HCT116 (cell line): ENCODE measurements around the gene TNRC6B. TPM values are rescaled to one million over a fixed set of nuclear protein-coding genes. Genes with fewer than 3 reads are reported as not detected.

Experiments
- ATAC-seq: fragments of 200-7000 bp; cut with Tn5 transposase; 2 replicates; pipeline ENCODE4 v1.9.1; 2020; ENCODE audit warnings: mild to moderate bottlenecking, moderate library complexity
- BruUV-seq: library from RNA; stranded (reverse); fragments of 400-500 nt; replicated peaks from 2 replicates; lab custom pipeline; 2021; lab: Mats Ljungman, UMichigan
- CTCF ChIA-PET: fragments of 300-600 bp; sonication (Branson Sonifier 250); formaldehyde crosslinking; loops from one replicate; lab custom pipeline; 2021; ENCODE audit warnings: antibody characterized with exemption; lab: Charles Lee
- POLR2A ChIA-PET: fragments of 300-600, 350-600 bp; sonication (Branson Sonifier 250); formaldehyde crosslinking; loops from one replicate; lab custom pipeline; 2021; ENCODE audit warnings: antibody characterized with exemption; lab: Charles Lee
- RAD21 ChIA-PET, 2 experiments: fragments of 300-600 bp; sonication (Branson Sonifier 250); formaldehyde crosslinking; loops; one replicate each; lab custom pipeline; 2023; ENCODE audit warnings: low total read pairs in 2 of 2; ENCODE audit not compliant: uncharacterized antibody in 2 of 2, unreplicated experiment in 2 of 2, low non-redundant PET in 1 of 2; lab: Charles Lee
- DNase-seq: peaks from one replicate; pipeline ENCODE4 v3.0.0-alpha.2; 2010; ENCODE audit warnings: low read depth, low spot score
- H2AFZ ChIP-seq: fragments of 200-600 bp; shearing (Covaris generic), sonication (generic); 2 replicates; pipeline ENCODE4 v1.6.1; 2017; ENCODE audit warnings: low read depth, mixed run types, mixed read lengths, antibody characterized with exemption, low read length; ENCODE audit not compliant: poor library complexity, severe bottlenecking
- H3K27ac ChIP-seq: 2 replicates; pipeline ENCODE4 v1.5.1; 2012; ENCODE audit warnings: low read depth, low read length
- H3K27me3 ChIP-seq: fragments of 200-600 bp; sonication (generic); 2 replicates; pipeline ENCODE4 v1.6.1; 2016; ENCODE audit warnings: mixed run types, low read length, mixed read lengths; ENCODE audit not compliant: insufficient read depth
- H3K36me3 ChIP-seq, 2 experiments: fragments of 200-500 bp in 1 of 2; fragments of 200-600 bp in 1 of 2; sonication (Bioruptor generic) in 1 of 2; sonication (generic) in 1 of 2; 2 replicates each; pipeline versions ENCODE4 v1.5.1 to v1.6.1; 2014 to 2016; ENCODE audit warnings: low read length in 2 of 2, inconsistent platforms in 1 of 2, mixed read lengths in 1 of 2, mixed run types in 1 of 2; ENCODE audit not compliant: insufficient read depth in 2 of 2, control insufficient read depth in 1 of 2
- H3K4me1 ChIP-seq, 2 experiments: fragments of 200-600 bp in 1 of 2; sonication (generic) in 1 of 2; 2 replicates each; pipeline versions ENCODE4 v1.5.1 to v1.6.1; 2012 to 2017; ENCODE audit warnings: low read length in 2 of 2, inconsistent platforms in 1 of 2, mild to moderate bottlenecking in 1 of 2, mixed read lengths in 1 of 2, mixed run types in 1 of 2, moderate library complexity in 1 of 2; ENCODE audit not compliant: insufficient read depth in 2 of 2, control insufficient read depth in 1 of 2
- H3K4me2 ChIP-seq: fragments of 200-600 bp; sonication (generic); 2 replicates; pipeline ENCODE4 v1.6.1; 2017; ENCODE audit warnings: mixed run types, low read length, mixed read lengths
- H3K4me3 ChIP-seq, 2 experiments: fragments of 200-600 bp in 1 of 2; sonication (generic) in 1 of 2; replicated peaks in 1 of 2; 2 replicates each; pipeline ENCODE4 v1.5.1; 2011 to 2016; ENCODE audit warnings: low read length in 2 of 2, control low read depth in 1 of 2, low read depth in 1 of 2, mild to moderate bottlenecking in 1 of 2, mixed read lengths in 1 of 2, mixed run types in 1 of 2
- H3K79me2 ChIP-seq: fragments of 200-600 bp; sonication (generic); 2 replicates; pipeline ENCODE4 v1.6.1; 2017; ENCODE audit warnings: mild to moderate bottlenecking, mixed run types, low read length, moderate library complexity, mixed read lengths; ENCODE audit not compliant: insufficient read depth
- H3K9ac ChIP-seq: fragments of 200-600 bp; sonication (generic); 2 replicates; pipeline ENCODE4 v1.6.1; 2016; ENCODE audit warnings: low read length, mixed read lengths
- H3K9me2 ChIP-seq: fragments of 200-600 bp; sonication (generic), shearing (Covaris generic); 2 replicates; pipeline ENCODE4 v1.6.1; 2017; ENCODE audit warnings: mixed run types, mild to moderate bottlenecking, moderate library complexity; ENCODE audit not compliant: insufficient read depth
- H3K9me3 ChIP-seq, 2 experiments: fragments of 200-500 bp in 1 of 2; fragments of 200-600 bp in 1 of 2; sonication (Bioruptor generic) in 1 of 2; sonication (generic) in 1 of 2; 2 replicates each; pipeline ENCODE4 v1.6.1; 2014 to 2017; ENCODE audit warnings: low read length in 2 of 2, mixed read lengths in 2 of 2, inconsistent platforms in 1 of 2, low read depth in 1 of 2, mild to moderate bottlenecking in 1 of 2, mixed run types in 1 of 2, moderate library complexity in 1 of 2; ENCODE audit not compliant: control insufficient read depth in 1 of 2, insufficient read depth in 1 of 2
- H4K20me1 ChIP-seq: fragments of 200-600 bp; sonication (generic), shearing (Covaris generic); 2 replicates; pipeline ENCODE4 v1.6.1; 2017; ENCODE audit warnings: mixed run types, mild to moderate bottlenecking, moderate library complexity; ENCODE audit not compliant: insufficient read depth
- ATF3 ChIP-seq: IDR thresholded peaks from 2 replicates; pipeline ENCODE4 v1.6.1; 2012
- CBX3 ChIP-seq: IDR thresholded peaks from 2 replicates; pipeline ENCODE4 v1.6.1; 2012; ENCODE audit warnings: low read depth
- CEBPB ChIP-seq: IDR thresholded peaks from 2 replicates; pipeline ENCODE4 v1.6.1; 2012; ENCODE audit warnings: low read depth
- CTCF ChIP-seq, 3 experiments: fragments of 200-600 bp in 1 of 3; sonication (generic) in 1 of 3; IDR thresholded peaks in 2 of 3; conservative IDR thresholded peaks in 1 of 3; 2 replicates each; pipeline ENCODE4 v1.5.1; 2012 to 2017; ENCODE audit warnings: low read depth in 2 of 3, low read length in 2 of 3, antibody characterized with exemption in 1 of 3, borderline replicate concordance in 1 of 3, control low read depth in 1 of 3, mild to moderate bottlenecking in 1 of 3, mixed read lengths in 1 of 3, mixed run types in 1 of 3, moderate library complexity in 1 of 3; ENCODE audit not compliant: insufficient read depth in 1 of 3
- EGR1 ChIP-seq: IDR thresholded peaks from 2 replicates; pipeline ENCODE4 v1.6.1; 2012; ENCODE audit warnings: low read depth
- ELF1 ChIP-seq: IDR thresholded peaks from 2 replicates; pipeline ENCODE4 v1.6.1; 2012; ENCODE audit warnings: low read depth, borderline replicate concordance
- EZH2phosphoT487 ChIP-seq: fragments of 200-600 bp; IDR thresholded peaks from 2 replicates; pipeline ENCODE4 v1.6.1; 2018; ENCODE audit warnings: antibody characterized with exemption, borderline replicate concordance
- JUND ChIP-seq: IDR thresholded peaks from 2 replicates; pipeline ENCODE4 v1.6.1; 2012
- POLR2A ChIP-seq: IDR thresholded peaks from 2 replicates; pipeline ENCODE4 v1.7.0; 2011; ENCODE audit warnings: borderline replicate concordance; ENCODE audit not compliant: insufficient read depth, insufficient read length; ENCODE audit errors: extremely low read depth
- RAD21 ChIP-seq: IDR thresholded peaks from 2 replicates; pipeline ENCODE4 v1.6.1; 2012; ENCODE audit warnings: low read depth, mild to moderate bottlenecking
- SIN3A ChIP-seq: IDR thresholded peaks from 2 replicates; pipeline ENCODE4 v1.6.1; 2012; ENCODE audit warnings: low read depth
- SP1 ChIP-seq: IDR thresholded peaks from 2 replicates; pipeline ENCODE4 v1.6.1; 2012; ENCODE audit warnings: low read depth
- SRF ChIP-seq: IDR thresholded peaks from 2 replicates; pipeline ENCODE4 v1.6.1; 2012; ENCODE audit warnings: low read depth
- TCF7L2 ChIP-seq: IDR thresholded peaks from 2 replicates; pipeline ENCODE4 v1.7.0; 2011; ENCODE audit warnings: borderline replicate concordance, inconsistent platforms; ENCODE audit not compliant: insufficient read depth, insufficient read length; ENCODE audit errors: extremely low read depth
- YY1 ChIP-seq: IDR thresholded peaks from 2 replicates; pipeline ENCODE4 v1.6.1; 2011; ENCODE audit warnings: low read length, low read depth, moderate library complexity, mild to moderate bottlenecking; ENCODE audit not compliant: insufficient replicate concordance; ENCODE audit errors: extremely low read depth
- ZFX ChIP-seq: fragments of 450-650 bp; IDR thresholded peaks from 2 replicates; pipeline ENCODE4 v1.6.1; 2017
- intact Hi-C: fragments of 100-400 bp; cut with micrococcal nuclease; formaldehyde crosslinking; loops from 2 replicates; pipeline ENCODE4 v1.10.0; 2022
- total RNA-seq: library from RNA; stranded (reverse); gene quantifications from one replicate; pipeline ENCODE4 v1.2.1, GENCODE V29; 2021; ENCODE audit not compliant: unreplicated experiment

TNRC6B gene
- total RNA-seq, 1 experiment from 2014 or later: 29.8 TPM

GRCh38 chr22:40276996-40277823 is 99.5 kb downstream of the TNRC6B start:
- Histone ChIP-seq H3K4me3 (no peak overlapping the region), H3K27me3 (no peaks in the 10 kb centered on the region), H2AFZ (no peak overlapping the region), H3K9ac (no peak overlapping the region), H3K4me1 (peaks cover 3 to 19% of the 10 kb centered on the region in 2 experiments; a peak in 3 of 4 replicates), H3K36me3 (peaks cover 0 to 17% of the 10 kb centered on the region in 2 experiments; a peak in 2 of 4 replicates), H3K4me2 (no peak overlapping the region), H3K79me2 (no peaks in the 10 kb centered on the region), H3K9me2 (no peaks in the 10 kb centered on the region), H3K27ac (no peak overlapping the region), H4K20me1 (no peaks in the 10 kb centered on the region), H3K9me3 (no peaks in the 10 kb centered on the region)
- TF ChIP-seq SIN3A (no peak), CBX3 (no peak), CEBPB (no peak), SP1 (no peak), ATF3 (no peak), EZH2phosphoT487 (no peak), ELF1 (no peak), POLR2A (no peak), SRF (no peak), JUND (no peak), TCF7L2 (no peak), ZFX (no peak), CTCF (IDR thresholded peaks at IDR 0.05 in 2 of 3, conservative IDR thresholded peaks at IDR 0.05 in 1 of 3; ENCODE audit: borderline replicate concordance in 1 of 3, insufficient read depth in 1 of 3, low read depth in 2 of 3, low read length in 2 of 3) (no peak), RAD21 (no peak), YY1 (no peak), EGR1 (no peak)
- POLR2A ChIA-PET: no interaction called here
- RAD21 ChIA-PET: no interaction called here
- ATAC-seq (no peak), DNase-seq (no peak)
- intact Hi-C loops: no loop called here
- CTCF ChIA-PET: no interaction called here
- no TSS peak for BruUV-seq
